Measurements from ENCODE around the gene SCP2. TPM values are rescaled to one million over a fixed set of nuclear protein-coding genes. Genes with fewer than 3 reads are reported as not detected.
A peak's percentile ranks its signal among the peaks of the same experiment; 100 is the strongest.

The SCP2 gene
- total RNA-seq, 6 experiments from 2014 or later, result 207 to 885 (median 634) TPM

DNA sequence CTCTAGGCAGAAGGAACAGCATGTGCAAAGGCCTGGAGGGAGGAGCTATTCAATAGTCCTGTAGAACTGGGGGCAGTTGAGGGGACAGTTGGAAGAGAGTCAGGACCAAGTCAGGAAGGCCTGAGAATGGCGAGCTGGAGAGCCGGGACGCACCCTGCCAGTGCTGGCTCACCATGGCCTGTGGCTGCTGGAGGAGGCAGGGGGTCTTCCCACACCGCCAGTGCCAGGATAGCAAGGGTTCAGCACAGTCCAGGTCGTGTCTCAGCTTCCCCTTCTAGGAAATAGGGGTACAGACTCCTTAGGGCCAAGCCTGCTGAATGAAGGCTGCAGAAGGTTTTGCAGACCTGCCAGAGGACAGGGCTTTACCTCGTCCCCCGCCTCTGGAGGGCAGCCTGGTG lies 142.2 kb downstream of the SCP2 start:
- DNase-seq (peak in 1 of 3 donors; percentile 25), ATAC-seq (no peak)
- no peak for TF ChIP-seq POLR2A (IDR thresholded peaks at IDR 0.05)
- TF ChIP-seq CTCF (IDR thresholded peaks at IDR 0.05), result no peak
- Histone ChIP-seq H3K36me3 (no peaks in the 10 kb centered on the region), H3K27ac (no peak overlapping the region), H3K9me3 (no peaks in the 10 kb centered on the region), H3K4me1 (no peaks in the 10 kb centered on the region), H3K4me3 (no peak overlapping the region), H3K27me3 (no peaks in the 10 kb centered on the region)
- WGBS (ENCODE audit: insufficient coverage, low coverage, low lambda C conversion rate, missing lambda C conversion rate), result no CpG with 5 or more reads among the region's 7 CpGs
- intact Hi-C loops (cut with DNase I), result no loop called here

GRCh38 chr1:53069663-53070327 lies 142.7 kb downstream of the SCP2 start:
- Histone ChIP-seq H3K4me3 (no peak overlapping the region), H3K9me3 (no peaks in the 10 kb centered on the region), H3K36me3 (no peaks in the 10 kb centered on the region), H3K27me3 (no peaks in the 10 kb centered on the region), H3K4me1 (no peaks in the 10 kb centered on the region), H3K27ac (no peak overlapping the region)
- 100% methylated on average over 1 of the region's 31 CpGs for WGBS (ENCODE audit: insufficient coverage, low coverage, low lambda C conversion rate, missing lambda C conversion rate)
- DNase-seq (peak in 1 of 3 donors; percentile 36), ATAC-seq (no peak)
- TF ChIP-seq CTCF (IDR thresholded peaks at IDR 0.05) (no peak), POLR2A (IDR thresholded peaks at IDR 0.05) (no peak)
- intact Hi-C loops (cut with DNase I), result no loop called here

DNA sequence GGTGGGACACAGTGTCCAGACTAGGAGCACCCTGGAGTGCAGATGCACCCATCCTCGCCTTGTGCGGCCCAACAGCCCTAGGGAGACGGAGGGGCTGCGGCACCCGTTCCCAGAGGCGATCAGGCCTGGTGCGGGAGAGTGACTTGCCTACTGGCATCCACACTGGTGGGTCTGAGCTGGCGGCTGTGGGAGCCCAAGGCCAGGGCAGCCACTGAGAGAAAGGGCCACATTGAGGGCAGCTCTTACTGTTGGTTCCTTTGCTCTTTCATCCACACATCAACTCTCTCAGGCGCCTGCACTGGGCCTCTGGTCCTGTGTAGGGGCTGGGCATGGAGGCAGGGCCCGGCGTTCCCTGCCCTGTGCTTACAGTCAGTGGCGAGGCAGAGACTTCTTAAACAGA lies 143.5 kb downstream of the SCP2 start:
- H3K4me1 ChIP-seq, result peaks cover 0 to 5% (median 0%) of the 10 kb centered on the region in 4 donors
- H3K27me3 ChIP-seq, result no peaks in the 10 kb centered on the region
- WGBS (ENCODE audit: insufficient coverage, low coverage, low lambda C conversion rate, missing lambda C conversion rate), result 76% methylated on average over 2 of the region's 12 CpGs
- intact Hi-C loops (cut with DNase I), result no loop called here
- no peak overlapping the region for H3K4me3 ChIP-seq
- no peaks in the 10 kb centered on the region for H3K9me3 ChIP-seq
- ATAC-seq (no peak), DNase-seq (peak in 1 of 3 donors; percentile 32)
- H3K27ac ChIP-seq, result no peak overlapping the region
- no peaks in the 10 kb centered on the region for H3K36me3 ChIP-seq
- TF ChIP-seq POLR2A (IDR thresholded peaks at IDR 0.05) (no peak), CTCF (IDR thresholded peaks at IDR 0.05) (no peak)

GRCh38 chr1:53071167-53071865 lies 144.2 kb downstream of the SCP2 start:
- intact Hi-C loops (cut with DNase I), result no loop called here
- Histone ChIP-seq H3K4me3 (no peak overlapping the region), H3K27ac (no peak overlapping the region), H3K9me3 (no peaks in the 10 kb centered on the region), H3K4me1 (peaks cover 0 to 6% (median 0%) of the 10 kb centered on the region in 4 donors), H3K27me3 (no peaks in the 10 kb centered on the region), H3K36me3 (no peaks in the 10 kb centered on the region)
- peak in 1 of 3 donors; percentile 31 for DNase-seq
- ATAC-seq, result no peak
- whole genome bisulfite sequencing (ENCODE audit: insufficient coverage, low coverage, low lambda C conversion rate, missing lambda C conversion rate), result 78% methylated on average over 7 of the region's 17 CpGs
- TF ChIP-seq POLR2A (IDR thresholded peaks at IDR 0.05) (no peak), CTCF (IDR thresholded peaks at IDR 0.05) (no peak)

Data from right lobe of liver (tissue), 6 donors.